NCI-H1417 (cell line): Measurements from ENCODE around the gene NDUFA13.
A peak's percentile ranks its signal among the peaks of the same experiment; 100 is the strongest.

ENCODE experiments used
- DNase-seq, 3 experiments: peaks; one replicate each; lab custom pipeline; 2025; lab: John Stamatoyannopoulos, UW

The NDUFA13 gene

GRCh38 chr19:19488875-19489690 lies 26.9 kb upstream of the NDUFA13 start:
- DNase-seq = peak in 2 of 3 experiments; percentile 77 to 89

GRCh38 chr19:19489804-19490204 lies 26.2 kb upstream of the NDUFA13 start:
- peak in 1 of 3 experiments; percentile 11 for DNase-seq

- peak; percentile 54 to 85 (median 60) for DNase-seq
Observed at GRCh38 chr19:19490214-19490968, 25.6 kb upstream of the NDUFA13 start.

- DNase-seq = no peak
Observed at GRCh38 chr19:19491321-19492025, 24.6 kb upstream of the NDUFA13 start.

- DNase-seq = no peak
Observed at GRCh38 chr19:19492026-19492610, 23.9 kb upstream of the NDUFA13 start.

GRCh38 chr19:19493841-19494546 lies 22.0 kb upstream of the NDUFA13 start:
- DNase-seq = no peak

- no peak for DNase-seq
Observed at GRCh38 chr19:19495614-19496603, 20.1 kb upstream of the NDUFA13 start.

- no peak for DNase-seq
Observed at GRCh38 chr19:19498255-19498991, 17.6 kb upstream of the NDUFA13 start.

GRCh38 chr19:19499272-19499995 lies 16.6 kb upstream of the NDUFA13 start:
- no peak for DNase-seq

- no peak for DNase-seq
Observed at GRCh38 chr19:19500975-19501644, 14.9 kb upstream of the NDUFA13 start.

GRCh38 chr19:19501798-19502197 lies 14.2 kb upstream of the NDUFA13 start:
- DNase-seq = no peak

- no peak for DNase-seq
Observed at GRCh38 chr19:19502281-19502680, 13.7 kb upstream of the NDUFA13 start.

- no peak for DNase-seq
Observed at GRCh38 chr19:19502808-19503602, 13.0 kb upstream of the NDUFA13 start.

- DNase-seq = no peak
Observed at GRCh38 chr19:19504754-19505668, 11.0 kb upstream of the NDUFA13 start.

- no peak for DNase-seq
Observed at GRCh38 chr19:19505669-19506326, 10.2 kb upstream of the NDUFA13 start.

- DNase-seq = no peak
Observed at GRCh38 chr19:19506592-19506991, 9.4 kb upstream of the NDUFA13 start.
